HepG2 (cell line): ENCODE measurements around the gene RGCC. TPM values are rescaled to one million over a fixed set of nuclear protein-coding genes. Genes with fewer than 3 reads are reported as not detected.
"Not testable (repeated sequence)": the region's sequence is repeated elsewhere in the genome, so short reads cannot be mapped to it uniquely, and the experiment has no call there.

Experiments
- ATAC-seq: fragments of 200-7000 bp; cut with Tn5 transposase; 3 replicates; pipeline ENCODE4 v1.9.1; 2020; ENCODE audit warnings: mild to moderate bottlenecking, moderate library complexity
- BruUV-seq: library from RNA; stranded (reverse); fragments of 400-500 nt; replicated peaks from 2 replicates; lab custom pipeline; 2021; lab: Mats Ljungman, UMichigan
- CTCF ChIA-PET: fragments of 300-600 bp; formaldehyde crosslinking; extraction: SDS; loops from one replicate; lab custom pipeline; 2021; ENCODE audit warnings: low total read pairs, inconsistent platforms, low intra/inter-chr PET ratio; lab: Yijun Ruan, JAX
- POLR2A ChIA-PET: fragments of 350-600 bp; sonication (Branson Sonifier 250); formaldehyde crosslinking; loops from one replicate; lab custom pipeline; 2020; ENCODE audit warnings: antibody characterized with exemption, inconsistent platforms; lab: Yijun Ruan, JAX
- DNase-seq: peaks from one replicate; pipeline ENCODE4 v3.0.0-alpha.2; 2015; ENCODE audit warnings: low spot score
- FAIRE-seq: peaks from 3 replicates; lab custom pipeline; 2011; peaks lifted over from hg19 to GRCh38; lab: Jason Lieb, UNC
- H2AFZ ChIP-seq: one replicate; pipeline ENCODE4 v1.6.1; 2011; ENCODE audit warnings: low read length, inconsistent platforms
- H3K27ac ChIP-seq: fragments of 300-600 bp; 3 replicates; pipeline ENCODE4 v1.8.0; 2011; ENCODE audit warnings: mixed run types, mild to moderate bottlenecking, mixed read lengths, low read length, inconsistent platforms; ENCODE audit not compliant: insufficient read depth; ENCODE audit errors: extremely low read length
- H3K27me3 ChIP-seq, 2 experiments: fragments of 200-600 bp in 1 of 2; 2 replicates in 1 of 2; 3 replicates in 1 of 2; pipeline versions ENCODE4 v1.6.0 to v1.8.0; 2011; ENCODE audit warnings: low read length in 2 of 2, mild to moderate bottlenecking in 2 of 2, moderate library complexity in 2 of 2, inconsistent platforms in 1 of 2; ENCODE audit not compliant: insufficient read depth in 2 of 2, control insufficient read depth in 1 of 2
- H3K36me3 ChIP-seq, 2 experiments: fragments of 200-600 bp in 1 of 2; replicated peaks in 1 of 2; 2 replicates in 1 of 2; 3 replicates in 1 of 2; pipeline versions ENCODE4 v1.5.1 to v1.8.0; 2011; ENCODE audit warnings: low read length in 2 of 2, inconsistent platforms in 1 of 2; ENCODE audit not compliant: insufficient read depth in 2 of 2, control insufficient read depth in 1 of 2
- H3K4me1 ChIP-seq: 2 replicates; pipeline ENCODE4 v1.5.1; 2012; ENCODE audit warnings: low read length, inconsistent platforms; ENCODE audit not compliant: insufficient read depth
- H3K4me2 ChIP-seq: 2 replicates; pipeline ENCODE4 v1.6.0; 2011; ENCODE audit warnings: low read depth, low read length, inconsistent platforms
- H3K4me3 ChIP-seq, 3 experiments: fragments of 200-600 bp in 1 of 3; sonication (generic), shearing (Covaris generic) in 1 of 3; replicated peaks in 1 of 3; 2 replicates each; pipeline ENCODE4 v1.5.1; 2011 to 2016; ENCODE audit warnings: low read length in 3 of 3, inconsistent platforms in 2 of 3, low read depth in 2 of 3, mild to moderate bottlenecking in 2 of 3, control low read depth in 1 of 3, mixed read lengths in 1 of 3; ENCODE audit not compliant: insufficient read depth in 1 of 3
- H3K79me2 ChIP-seq: one replicate; pipeline ENCODE4 v1.6.1; 2011; ENCODE audit warnings: low read length, inconsistent platforms; ENCODE audit not compliant: insufficient read depth
- H3K9ac ChIP-seq: 2 replicates; pipeline ENCODE4 v1.6.0; 2011; ENCODE audit warnings: mild to moderate bottlenecking, low read depth, low read length, inconsistent platforms; ENCODE audit not compliant: insufficient read depth
- H3K9me3 ChIP-seq: 2 replicates; pipeline ENCODE4 v1.5.1; 2012; ENCODE audit warnings: mild to moderate bottlenecking, low read length
- H4K20me1 ChIP-seq: 2 replicates; pipeline ENCODE4 v1.6.0; 2011; ENCODE audit warnings: inconsistent platforms, mild to moderate bottlenecking, low read length, moderate library complexity; ENCODE audit not compliant: insufficient read depth
- ARID5B ChIP-seq: IDR thresholded peaks from 2 replicates; pipeline ENCODE4 v1.4.0; 2020; ENCODE audit warnings: mild to moderate bottlenecking, missing genetic modification reagents
- HNF4A ChIP-seq: sonication (generic); formaldehyde crosslinking; IDR thresholded peaks from 2 replicates; pipeline ENCODE4 v1.4.0; 2020; ENCODE audit warnings: missing genetic modification reagents
- PAXIP1 ChIP-seq: sonication (generic); formaldehyde crosslinking; conservative IDR thresholded peaks from 2 replicates; pipeline ENCODE4 v1.4.0; 2020; ENCODE audit warnings: mild to moderate bottlenecking, missing genetic modification reagents, moderate library complexity
- SOX13 ChIP-seq, 3 experiments: fragments of 450-650 bp in 1 of 3; sonication (generic) in 1 of 3; formaldehyde crosslinking in 1 of 3; IDR thresholded peaks in 2 of 3; conservative IDR thresholded peaks in 1 of 3; 2 replicates each; pipeline versions ENCODE4 v1.5.0 to v1.6.1; 2016 to 2020; ENCODE audit warnings: antibody characterized with exemption in 1 of 3, mild to moderate bottlenecking in 1 of 3, missing compliant biosample characterization in 1 of 3, missing genetic modification reagents in 1 of 3, moderate library complexity in 1 of 3
- WGBS: methylation state at CpG from one replicate; pipeline ENCODE4 v1.1.6; 2017; ENCODE audit warnings: low lambda C conversion rate; 5-methylcytosine and 5-hydroxymethylcytosine counted together
- in situ Hi-C: cut with HindIII; loops from 2 replicates; pipeline ENCODE4 v1.10.0; 2017; ENCODE audit warnings: low pct_unique_long_range_greater_than_20kb; ENCODE audit not compliant: extremely low pct_ligation_motif_present
- intact Hi-C: fragments of 100-400 bp; cut with micrococcal nuclease; formaldehyde crosslinking; loops from one replicate; pipeline ENCODE4 v1.10.0; 2022; ENCODE audit not compliant: unreplicated experiment
- polyA plus RNA-seq, 8 experiments: library from polyadenylated mRNA; depleted of rRNA in 3 of 8; stranded (reverse) in 7 of 8; unstranded in 1 of 8; fragments of >200 nt; fragmentation: Illumina TruSeq in 4 of 8; extraction: Trizol in 4 of 8; gene quantifications; 2 replicates each; pipeline versions ENCODE4 v1.2.1 to v1.2.3, GENCODE V29; 2011 to 2016; ENCODE audit warnings: low read depth in 4 of 8, missing spikeins in 1 of 8, mixed read lengths in 1 of 8; ENCODE audit not compliant: insufficient read depth in 1 of 8
- total RNA-seq, 5 experiments: library from RNA; depleted of rRNA; stranded (reverse); fragments of >200 nt; fragmentation: Illumina TruSeq; extraction: Trizol; gene quantifications; 2 replicates each; pipeline ENCODE4 v1.2.3, GENCODE V29; 2016; ENCODE audit warnings: low read depth in 1 of 5
- TF ChIP-seq, protein P1 (sequence below): sonication (generic); formaldehyde crosslinking; IDR thresholded peaks from 2 replicates; pipeline ENCODE4 v1.4.0; 2020; ENCODE audit warnings: missing genetic modification reagents

The RGCC gene
- total and polyA plus RNA-seq, 2 of the 13 experiments (the other 11 are each of a cell fraction or from before 2014, with no cell fraction given): 0.20 to 8.4 TPM

GRCh38 chr13:41421983-41422382 lies 35.4 kb upstream of the RGCC start:
- BruUV-seq; H3K9me3 ChIP-seq; H3K27me3 ChIP-seq; H3K4me3 ChIP-seq; ATAC-seq; CTCF ChIA-PET; TF ChIP-seq SOX13 (IDR thresholded peaks at IDR 0.05): not testable (repeated sequence)
- DNase-seq: peak; percentile 24
- peak in 1 of 2 experiments; percentile 13; a peak in 1 of 4 replicates for TF ChIP-seq SOX13 (CRISPR knock-in tag; conservative IDR thresholded peaks at IDR 0.05 in 1 of 2, IDR thresholded peaks at IDR 0.05 in 1 of 2)
- peak; percentile 73 for TF ChIP-seq HNF4A (CRISPR knock-in tag)
- TF ChIP-seq ARID5B (CRISPR knock-in tag): 0 out of 2 replicates have a peak, but pooled peaks have one; percentile 27
- TF ChIP-seq PAXIP1 (CRISPR knock-in tag): 0 out of 2 replicates have a peak, but pooled peaks have one; percentile 6
- TF ChIP-seq, protein P1, sequence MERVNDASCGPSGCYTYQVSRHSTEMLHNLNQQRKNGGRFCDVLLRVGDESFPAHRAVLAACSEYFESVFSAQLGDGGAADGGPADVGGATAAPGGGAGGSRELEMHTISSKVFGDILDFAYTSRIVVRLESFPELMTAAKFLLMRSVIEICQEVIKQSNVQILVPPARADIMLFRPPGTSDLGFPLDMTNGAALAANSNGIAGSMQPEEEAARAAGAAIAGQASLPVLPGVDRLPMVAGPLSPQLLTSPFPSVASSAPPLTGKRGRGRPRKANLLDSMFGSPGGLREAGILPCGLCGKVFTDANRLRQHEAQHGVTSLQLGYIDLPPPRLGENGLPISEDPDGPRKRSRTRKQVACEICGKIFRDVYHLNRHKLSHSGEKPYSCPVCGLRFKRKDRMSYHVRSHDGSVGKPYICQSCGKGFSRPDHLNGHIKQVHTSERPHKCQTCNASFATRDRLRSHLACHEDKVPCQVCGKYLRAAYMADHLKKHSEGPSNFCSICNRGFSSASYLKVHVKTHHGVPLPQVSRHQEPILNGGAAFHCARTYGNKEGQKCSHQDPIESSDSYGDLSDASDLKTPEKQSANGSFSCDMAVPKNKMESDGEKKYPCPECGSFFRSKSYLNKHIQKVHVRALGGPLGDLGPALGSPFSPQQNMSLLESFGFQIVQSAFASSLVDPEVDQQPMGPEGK (CRISPR knock-in tag): peak; percentile 80
- TF ChIP-seq, all 625 proteins: peak for 5; not testable (repeated sequence) for 620
- POLR2A ChIA-PET: interaction anchor here (1.4 kb wide), 1 partner anchor 8 kb away, joined by 3 read pairs; no protein-coding TSS in a partner anchor
- H3K36me3 ChIP-seq, H3K27ac ChIP-seq, H3K9ac ChIP-seq, H2AFZ ChIP-seq, intact Hi-C loops, H3K79me2 ChIP-seq, FAIRE-seq, H4K20me1 ChIP-seq: not testable (repeated sequence)
- in situ Hi-C loops: loop anchor here (25.0 kb wide), 1 partner anchor 690 kb away; no protein-coding TSS in a partner anchor
- 25% methylated on average over 4 of the region's 7 CpGs for WGBS
- Histone ChIP-seq H3K4me2 (peak overlapping the region; percentile 42), H3K4me1 (peaks cover 17% of the 10 kb centered on the region)

- POLR2A ChIA-PET, H2AFZ ChIP-seq, FAIRE-seq, H3K36me3 ChIP-seq, intact Hi-C loops, CTCF ChIA-PET, H3K9ac ChIP-seq, H3K27me3 ChIP-seq, BruUV-seq, H3K9me3 ChIP-seq, H3K4me3 ChIP-seq, DNase-seq, H4K20me1 ChIP-seq, H3K27ac ChIP-seq, H3K79me2 ChIP-seq, ATAC-seq, H3K4me2 ChIP-seq: not testable (repeated sequence)
- 82% methylated on average over 12 of the region's 13 CpGs for WGBS
- in situ Hi-C loops: loop anchor here (25.0 kb wide), 1 partner anchor 689 kb away; no protein-coding TSS in a partner anchor
- H3K4me1 ChIP-seq: peaks cover 12% of the 10 kb centered on the region
Observed at GRCh38 chr13:41423259-41423658, 34.1 kb upstream of the RGCC start.
